Liver (tissue), 9 donors: ENCODE measurements around the gene VGF. TPM values are rescaled to one million over a fixed set of nuclear protein-coding genes. Genes with fewer than 3 reads are reported as not detected.

Experiments used
- DNase-seq: peaks from one replicate; pipeline ENCODE4 v3.0.0-alpha.2; 2017; ENCODE audit warnings: low spot score
- H3K27ac ChIP-seq, 2 donors: one replicate each; pipeline ENCODE4 v1.7.0; 2013; ENCODE audit warnings: inconsistent platforms in 2 of 2, low read length in 2 of 2, control low read depth in 1 of 2, low read depth in 1 of 2, mild to moderate bottlenecking in 1 of 2
- H3K27me3 ChIP-seq, 4 donors: one replicate each; pipeline versions ENCODE4 v1.6.1 to v1.7.0; 2013; ENCODE audit warnings: low read length in 3 of 4, inconsistent platforms in 1 of 4, mild to moderate bottlenecking in 1 of 4, moderate library complexity in 1 of 4; ENCODE audit not compliant: control insufficient read depth in 4 of 4, insufficient read depth in 4 of 4
- H3K36me3 ChIP-seq, 4 donors: one replicate each; pipeline versions ENCODE4 v1.6.1 to v1.7.0; 2013; ENCODE audit warnings: low read length in 3 of 4, mild to moderate bottlenecking in 3 of 4, low read depth in 1 of 4, moderate library complexity in 1 of 4; ENCODE audit not compliant: control insufficient read depth in 4 of 4, insufficient read depth in 3 of 4
- H3K4me1 ChIP-seq, 4 donors: one replicate each; pipeline versions ENCODE4 v1.6.1 to v1.7.0; 2013; ENCODE audit warnings: low read length in 3 of 4, mild to moderate bottlenecking in 3 of 4, moderate library complexity in 1 of 4; ENCODE audit not compliant: control insufficient read depth in 4 of 4, insufficient read depth in 4 of 4
- H3K4me3 ChIP-seq, 3 donors: one replicate each; pipeline versions ENCODE4 v1.6.1 to v1.7.0; 2013; ENCODE audit warnings: low read length in 3 of 3, control low read depth in 1 of 3, low read depth in 1 of 3, mild to moderate bottlenecking in 1 of 3
- H3K9ac ChIP-seq, 2 donors: one replicate each; pipeline ENCODE4 v1.7.0; 2013; ENCODE audit warnings: low read length in 2 of 2, mild to moderate bottlenecking in 2 of 2, moderate library complexity in 2 of 2, control low read depth in 1 of 2, low read depth in 1 of 2
- H3K9me3 ChIP-seq, 4 donors: one replicate each; pipeline versions ENCODE4 v1.6.1 to v1.7.0; 2013; ENCODE audit warnings: low read length in 3 of 4; ENCODE audit not compliant: control insufficient read depth in 4 of 4
- ATF3 ChIP-seq: IDR thresholded peaks from 2 replicates; pipeline ENCODE4 v1.6.1; 2016; ENCODE audit warnings: antibody characterized with exemption
- CTCF ChIP-seq: fragments of 150-350 bp; IDR thresholded peaks from 2 replicates; pipeline ENCODE4 v1.5.1; 2017; ENCODE audit warnings: improper control_type of control experiment, low read depth, low read length; ENCODE audit not compliant: missing input control
- EGR1 ChIP-seq, 2 donors: IDR thresholded peaks; 2 replicates each; pipeline ENCODE4 v1.6.1; 2016 to 2018; ENCODE audit warnings: antibody characterized with exemption in 2 of 2, low read depth in 2 of 2
- FOXA1 ChIP-seq: IDR thresholded peaks from 2 replicates; pipeline ENCODE4 v1.6.1; 2016; ENCODE audit warnings: antibody characterized with exemption
- FOXA2 ChIP-seq: IDR thresholded peaks from 2 replicates; pipeline ENCODE4 v1.6.1; 2016; ENCODE audit warnings: antibody characterized with exemption
- GABPA ChIP-seq, 2 donors: IDR thresholded peaks in 1 of 2; conservative IDR thresholded peaks in 1 of 2; 2 replicates each; pipeline ENCODE4 v1.6.1; 2016; ENCODE audit warnings: antibody characterized with exemption in 2 of 2, mild to moderate bottlenecking in 1 of 2, moderate library complexity in 1 of 2
- HNF4A ChIP-seq, 2 donors: conservative IDR thresholded peaks; 2 replicates each; pipeline ENCODE4 v1.6.1; 2016; ENCODE audit warnings: antibody characterized with exemption in 2 of 2, mild to moderate bottlenecking in 2 of 2
- HNF4G ChIP-seq: IDR thresholded peaks from 2 replicates; pipeline ENCODE4 v1.6.1; 2016; ENCODE audit warnings: antibody characterized with exemption
- JUND ChIP-seq, 2 donors: IDR thresholded peaks; 2 replicates each; pipeline ENCODE4 v1.6.1; 2016; ENCODE audit warnings: antibody characterized with exemption in 2 of 2
- MAX ChIP-seq: IDR thresholded peaks from 2 replicates; pipeline ENCODE4 v1.6.1; 2016; ENCODE audit warnings: antibody characterized with exemption
- NR2F2 ChIP-seq: IDR thresholded peaks from 2 replicates; pipeline ENCODE4 v1.6.1; 2016; ENCODE audit warnings: antibody characterized with exemption
- RAD21 ChIP-seq, 2 donors: IDR thresholded peaks; 2 replicates each; pipeline ENCODE4 v1.6.1; 2016; ENCODE audit warnings: antibody characterized with exemption in 2 of 2, mild to moderate bottlenecking in 2 of 2
- RXRA ChIP-seq, 2 donors: IDR thresholded peaks; 2 replicates each; pipeline ENCODE4 v1.6.1; 2017 to 2018; ENCODE audit warnings: antibody characterized with exemption in 2 of 2, mild to moderate bottlenecking in 1 of 2
- SP1 ChIP-seq: IDR thresholded peaks from 2 replicates; pipeline ENCODE4 v1.6.1; 2018; ENCODE audit warnings: antibody characterized with exemption, mild to moderate bottlenecking
- TAF1 ChIP-seq: conservative IDR thresholded peaks from 2 replicates; pipeline ENCODE4 v1.6.1; 2016; ENCODE audit warnings: antibody characterized with exemption, mild to moderate bottlenecking
- YY1 ChIP-seq: IDR thresholded peaks from 2 replicates; pipeline ENCODE4 v1.6.1; 2016; ENCODE audit warnings: antibody characterized with exemption, mild to moderate bottlenecking
- WGBS: extraction: QIAGEN DNeasy Blood & Tissue Kit; methylation state at CpG from one replicate; pipeline ENCODE4 v1.1.7; 2013; 5-methylcytosine and 5-hydroxymethylcytosine counted together
- polyA plus RNA-seq, 2 donors: library from polyadenylated mRNA; stranded (reverse) in 1 of 2; unstranded in 1 of 2; fragments of 200-250 nt in 1 of 2; fragments of >200 nt in 1 of 2; fragmentation: Nextera tagmentation in 1 of 2; extraction: Ambion mirVana in 1 of 2; gene quantifications; one replicate each; pipeline versions ENCODE4 v1.2.1 to v1.2.3, GENCODE V29; 2013 to 2015
- total RNA-seq, 2 donors: library from RNA; depleted of rRNA; stranded (reverse); fragments of >200 nt; gene quantifications; one replicate each; pipeline ENCODE4 v1.2.3, GENCODE V29; 2014
- TF ChIP-seq, protein P1 (sequence below): IDR thresholded peaks from 2 replicates; pipeline ENCODE4 v1.6.1; 2016; ENCODE audit warnings: antibody characterized with exemption, mild to moderate bottlenecking
- TF ChIP-seq, protein P2 (sequence below): IDR thresholded peaks from 2 replicates; pipeline ENCODE4 v1.6.1; 2016; ENCODE audit warnings: antibody characterized with exemption
- donor health status: healthy.
- donor health status: healthy.
- donor health status: healthy.
- donor health status: healthy.
- donor health status: healthy.

The VGF gene
- total and polyA plus RNA-seq, 4 donors = not detected

- 90% methylated on average over 17 of the region's 17 CpGs for WGBS
- no peak for DNase-seq
- Histone ChIP-seq H3K9me3 (no peaks in the 10 kb centered on the region), H3K4me3 (no peak overlapping the region), H3K27me3 (no peaks in the 10 kb centered on the region), H3K27ac (no peak overlapping the region), H3K36me3 (peaks cover 0 to 1% (median 0%) of the 10 kb centered on the region in 4 donors), H3K9ac (no peak overlapping the region), H3K4me1 (peaks cover 3 to 17% (median 11%) of the 10 kb centered on the region in 4 donors)
- TF ChIP-seq RAD21 (IDR thresholded peaks at IDR 0.05) (no peak), RXRA (IDR thresholded peaks at IDR 0.05) (no peak), TAF1 (no peak), HNF4G (no peak), ATF3 (no peak), FOXA2 (no peak), CTCF (no peak), MAX (no peak), JUND (IDR thresholded peaks at IDR 0.05) (no peak), GABPA (IDR thresholded peaks at IDR 0.05 in 1 of 2, conservative IDR thresholded peaks at IDR 0.05 in 1 of 2) (no peak), HNF4A (conservative IDR thresholded peaks at IDR 0.05) (no peak), SP1 (no peak), NR2F2 (no peak), EGR1 (IDR thresholded peaks at IDR 0.05; ENCODE audit: low read depth in 2 of 2) (no peak), YY1 (no peak)
- TF ChIP-seq, protein P1, sequence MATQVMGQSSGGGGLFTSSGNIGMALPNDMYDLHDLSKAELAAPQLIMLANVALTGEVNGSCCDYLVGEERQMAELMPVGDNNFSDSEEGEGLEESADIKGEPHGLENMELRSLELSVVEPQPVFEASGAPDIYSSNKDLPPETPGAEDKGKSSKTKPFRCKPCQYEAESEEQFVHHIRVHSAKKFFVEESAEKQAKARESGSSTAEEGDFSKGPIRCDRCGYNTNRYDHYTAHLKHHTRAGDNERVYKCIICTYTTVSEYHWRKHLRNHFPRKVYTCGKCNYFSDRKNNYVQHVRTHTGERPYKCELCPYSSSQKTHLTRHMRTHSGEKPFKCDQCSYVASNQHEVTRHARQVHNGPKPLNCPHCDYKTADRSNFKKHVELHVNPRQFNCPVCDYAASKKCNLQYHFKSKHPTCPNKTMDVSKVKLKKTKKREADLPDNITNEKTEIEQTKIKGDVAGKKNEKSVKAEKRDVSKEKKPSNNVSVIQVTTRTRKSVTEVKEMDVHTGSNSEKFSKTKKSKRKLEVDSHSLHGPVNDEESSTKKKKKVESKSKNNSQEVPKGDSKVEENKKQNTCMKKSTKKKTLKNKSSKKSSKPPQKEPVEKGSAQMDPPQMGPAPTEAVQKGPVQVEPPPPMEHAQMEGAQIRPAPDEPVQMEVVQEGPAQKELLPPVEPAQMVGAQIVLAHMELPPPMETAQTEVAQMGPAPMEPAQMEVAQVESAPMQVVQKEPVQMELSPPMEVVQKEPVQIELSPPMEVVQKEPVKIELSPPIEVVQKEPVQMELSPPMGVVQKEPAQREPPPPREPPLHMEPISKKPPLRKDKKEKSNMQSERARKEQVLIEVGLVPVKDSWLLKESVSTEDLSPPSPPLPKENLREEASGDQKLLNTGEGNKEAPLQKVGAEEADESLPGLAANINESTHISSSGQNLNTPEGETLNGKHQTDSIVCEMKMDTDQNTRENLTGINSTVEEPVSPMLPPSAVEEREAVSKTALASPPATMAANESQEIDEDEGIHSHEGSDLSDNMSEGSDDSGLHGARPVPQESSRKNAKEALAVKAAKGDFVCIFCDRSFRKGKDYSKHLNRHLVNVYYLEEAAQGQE = no peak
- TF ChIP-seq, protein P2, sequence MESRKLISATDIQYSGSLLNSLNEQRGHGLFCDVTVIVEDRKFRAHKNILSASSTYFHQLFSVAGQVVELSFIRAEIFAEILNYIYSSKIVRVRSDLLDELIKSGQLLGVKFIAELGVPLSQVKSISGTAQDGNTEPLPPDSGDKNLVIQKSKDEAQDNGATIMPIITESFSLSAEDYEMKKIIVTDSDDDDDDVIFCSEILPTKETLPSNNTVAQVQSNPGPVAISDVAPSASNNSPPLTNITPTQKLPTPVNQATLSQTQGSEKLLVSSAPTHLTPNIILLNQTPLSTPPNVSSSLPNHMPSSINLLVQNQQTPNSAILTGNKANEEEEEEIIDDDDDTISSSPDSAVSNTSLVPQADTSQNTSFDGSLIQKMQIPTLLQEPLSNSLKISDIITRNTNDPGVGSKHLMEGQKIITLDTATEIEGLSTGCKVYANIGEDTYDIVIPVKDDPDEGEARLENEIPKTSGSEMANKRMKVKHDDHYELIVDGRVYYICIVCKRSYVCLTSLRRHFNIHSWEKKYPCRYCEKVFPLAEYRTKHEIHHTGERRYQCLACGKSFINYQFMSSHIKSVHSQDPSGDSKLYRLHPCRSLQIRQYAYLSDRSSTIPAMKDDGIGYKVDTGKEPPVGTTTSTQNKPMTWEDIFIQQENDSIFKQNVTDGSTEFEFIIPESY = no peak
These were observed 30.5 kb upstream of the VGF start for GRCh38 chr7:101195884-101196283.

GRCh38 chr7:101189109-101189508 lies 23.7 kb upstream of the VGF start:
- Histone ChIP-seq H3K9ac (no peak overlapping the region), H3K4me1 (peaks cover 3 to 6% (median 5%) of the 10 kb centered on the region in 4 donors), H3K36me3 (peaks cover 0 to 3% (median 0%) of the 10 kb centered on the region in 4 donors), H3K27me3 (no peaks in the 10 kb centered on the region), H3K4me3 (no peak overlapping the region), H3K27ac (no peak overlapping the region), H3K9me3 (no peaks in the 10 kb centered on the region)
- no peak for TF ChIP-seq FOXA1
- no peak for TF ChIP-seq TAF1
- TF ChIP-seq RXRA (IDR thresholded peaks at IDR 0.05) = no peak
- no peak for TF ChIP-seq YY1
- TF ChIP-seq JUND (IDR thresholded peaks at IDR 0.05) = no peak
- TF ChIP-seq ATF3 = no peak
- no peak for TF ChIP-seq SP1
- WGBS = 87% methylated on average over 8 of the region's 8 CpGs
- DNase-seq = no peak
